OCI-LY1 (cell line): ENCODE data around the gene FNIP1.
"Not testable (repeated sequence)": the region's sequence is repeated elsewhere in the genome, so short reads cannot be mapped to it uniquely, and the experiment has no call there.

ENCODE experiments used
- CTCF ChIP-seq: fragments of 200-600 bp; sonication (generic), shearing (Covaris generic); IDR thresholded peaks from 2 replicates; pipeline ENCODE4 v1.5.1; 2017; ENCODE audit warnings: mild to moderate bottlenecking, antibody characterized with exemption, low read length, moderate library complexity, mixed read lengths
- EZH2 ChIP-seq: fragments of 200-600 bp; sonication (generic), shearing (Covaris generic); IDR thresholded peaks from 2 replicates; pipeline ENCODE4 v1.8.0; 2017; ENCODE audit warnings: borderline replicate concordance, mixed run types, mild to moderate bottlenecking, antibody characterized with exemption, low read length, moderate library complexity, mixed read lengths

GRCh38 chr5:131717164-131717563, 79.7 kb downstream of the FNIP1 start:
- not testable (repeated sequence) for TF ChIP-seq CTCF, EZH2
